Retinal pigment epithelial cell (primary cell): ENCODE data around the gene FBXL5.

ENCODE experiments used
- DNase-seq: peaks from one replicate; pipeline ENCODE4 v3.0.0-alpha.2; 2010; ENCODE audit warnings: low read depth
- H3K4me3 ChIP-seq: 2 replicates; pipeline ENCODE4 v1.5.1; 2011; ENCODE audit warnings: mild to moderate bottlenecking, low read length, control low read depth, moderate library complexity
- TF ChIP-seq, protein P1 (sequence below): conservative IDR thresholded peaks from 2 replicates; pipeline ENCODE4 v1.5.1; 2011; ENCODE audit warnings: low read depth, low read length, control low read depth, inconsistent platforms

Gene FBXL5

DNA sequence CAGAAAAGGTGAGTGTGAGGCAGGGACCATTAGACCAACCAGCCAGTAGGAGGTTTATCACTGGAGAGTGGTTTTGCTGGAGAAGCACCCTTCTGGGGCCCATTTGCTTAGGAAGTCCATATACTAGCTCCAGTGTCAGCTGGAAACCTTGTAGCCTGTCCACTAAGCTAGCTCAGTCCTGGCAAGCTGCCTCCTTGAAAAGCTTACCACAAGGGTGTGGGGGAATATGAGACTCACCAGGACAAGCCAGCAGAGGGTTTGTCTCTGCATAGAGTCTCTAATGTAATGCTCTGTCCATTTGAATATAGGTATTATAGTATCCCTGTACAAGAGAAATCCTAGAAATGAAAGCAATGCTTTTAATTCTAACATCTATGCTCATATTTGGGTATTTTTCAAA is 86.3 kb downstream of the FBXL5 start:
- no peak overlapping the region for H3K4me3 ChIP-seq
- TF ChIP-seq, protein P1, sequence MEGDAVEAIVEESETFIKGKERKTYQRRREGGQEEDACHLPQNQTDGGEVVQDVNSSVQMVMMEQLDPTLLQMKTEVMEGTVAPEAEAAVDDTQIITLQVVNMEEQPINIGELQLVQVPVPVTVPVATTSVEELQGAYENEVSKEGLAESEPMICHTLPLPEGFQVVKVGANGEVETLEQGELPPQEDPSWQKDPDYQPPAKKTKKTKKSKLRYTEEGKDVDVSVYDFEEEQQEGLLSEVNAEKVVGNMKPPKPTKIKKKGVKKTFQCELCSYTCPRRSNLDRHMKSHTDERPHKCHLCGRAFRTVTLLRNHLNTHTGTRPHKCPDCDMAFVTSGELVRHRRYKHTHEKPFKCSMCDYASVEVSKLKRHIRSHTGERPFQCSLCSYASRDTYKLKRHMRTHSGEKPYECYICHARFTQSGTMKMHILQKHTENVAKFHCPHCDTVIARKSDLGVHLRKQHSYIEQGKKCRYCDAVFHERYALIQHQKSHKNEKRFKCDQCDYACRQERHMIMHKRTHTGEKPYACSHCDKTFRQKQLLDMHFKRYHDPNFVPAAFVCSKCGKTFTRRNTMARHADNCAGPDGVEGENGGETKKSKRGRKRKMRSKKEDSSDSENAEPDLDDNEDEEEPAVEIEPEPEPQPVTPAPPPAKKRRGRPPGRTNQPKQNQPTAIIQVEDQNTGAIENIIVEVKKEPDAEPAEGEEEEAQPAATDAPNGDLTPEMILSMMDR: no peak
- DNase-seq: no peak

DNA sequence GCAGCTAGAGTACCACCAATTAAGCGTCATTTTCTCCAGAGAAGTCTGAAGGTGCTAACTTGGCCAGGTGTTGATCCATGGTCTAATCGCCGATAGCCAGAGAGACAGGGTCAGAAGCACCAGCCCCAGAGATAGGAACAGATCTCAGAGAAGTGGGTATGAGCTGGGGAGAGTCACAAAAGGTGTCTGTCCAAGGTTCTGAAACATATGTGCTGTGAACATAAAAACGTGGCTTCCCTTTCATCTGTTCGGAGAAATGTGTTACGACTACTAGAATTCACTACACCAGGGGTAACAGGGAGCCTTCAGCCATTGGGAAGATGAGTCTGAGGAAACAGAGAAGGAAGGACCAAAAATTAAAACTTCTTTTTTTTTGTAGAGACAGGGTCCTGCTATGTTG is 91.3 kb downstream of the FBXL5 start:
- TF ChIP-seq, protein P1: no peak
- no peak overlapping the region for H3K4me3 ChIP-seq
- no peak for DNase-seq

DNA sequence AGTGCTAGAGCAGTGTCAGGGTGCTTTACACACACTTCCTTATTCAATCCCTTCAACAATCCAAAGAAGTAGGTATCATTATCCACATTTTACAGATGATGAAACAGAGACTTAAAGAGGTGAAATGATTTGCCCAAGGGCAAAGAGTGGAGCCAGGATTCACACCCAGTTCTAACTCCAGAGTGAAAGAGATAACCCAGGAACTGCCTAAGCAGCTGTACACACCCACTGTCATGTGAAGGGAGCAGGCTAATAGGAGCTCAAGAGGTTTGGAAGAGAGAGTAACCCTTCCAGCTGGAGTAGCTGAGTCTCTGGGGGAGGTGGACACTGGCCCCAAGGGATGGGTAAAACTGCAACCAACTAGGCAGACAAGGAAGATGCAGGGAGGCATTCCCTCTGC is 92.5 kb downstream of the FBXL5 start:
- no peak for DNase-seq
- TF ChIP-seq, protein P1: no peak
- H3K4me3 ChIP-seq: no peak overlapping the region

DNA sequence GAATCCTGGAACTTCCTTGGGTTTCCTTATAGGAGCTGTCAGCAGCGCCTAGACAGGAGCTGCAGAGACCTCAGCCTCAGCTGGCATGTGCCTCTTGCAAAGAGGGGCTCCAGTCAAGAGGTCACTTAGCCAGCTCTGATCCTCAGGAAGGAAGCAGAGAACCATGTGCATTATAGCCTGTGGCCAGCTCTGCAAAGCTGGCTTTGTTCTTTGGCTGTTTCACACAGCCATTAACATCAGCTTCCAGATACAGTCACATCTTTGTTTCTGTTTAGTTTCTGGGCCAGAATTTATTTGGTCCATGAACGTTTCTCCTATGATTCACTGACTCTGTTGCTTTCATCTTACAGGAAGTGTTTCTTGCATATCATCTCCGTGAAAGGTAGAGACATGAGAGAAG is 93.0 kb downstream of the FBXL5 start:
- TF ChIP-seq, protein P1: no peak
- no peak for DNase-seq
- no peak overlapping the region for H3K4me3 ChIP-seq

DNA sequence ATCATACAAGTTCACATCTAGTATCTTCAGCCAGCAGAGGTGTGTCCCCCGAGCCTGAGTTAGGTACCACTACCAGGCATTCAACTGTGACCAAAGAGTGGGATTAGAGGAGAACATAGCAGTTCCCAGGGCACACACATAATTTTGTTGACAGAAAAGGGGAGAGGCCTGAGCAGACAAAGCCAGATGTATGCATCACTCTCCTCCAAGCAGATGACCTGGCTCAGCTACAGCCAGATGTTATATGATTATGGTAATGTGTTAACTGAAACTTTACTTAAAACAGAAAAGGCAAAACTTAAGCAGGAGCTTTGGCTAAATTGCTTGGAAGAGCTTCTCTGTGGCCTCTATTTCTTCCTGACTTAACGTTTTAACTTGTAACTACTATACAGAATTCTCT is 96.6 kb downstream of the FBXL5 start:
- H3K4me3 ChIP-seq: no peak overlapping the region
- no peak for DNase-seq
- TF ChIP-seq, protein P1: no peak

DNA sequence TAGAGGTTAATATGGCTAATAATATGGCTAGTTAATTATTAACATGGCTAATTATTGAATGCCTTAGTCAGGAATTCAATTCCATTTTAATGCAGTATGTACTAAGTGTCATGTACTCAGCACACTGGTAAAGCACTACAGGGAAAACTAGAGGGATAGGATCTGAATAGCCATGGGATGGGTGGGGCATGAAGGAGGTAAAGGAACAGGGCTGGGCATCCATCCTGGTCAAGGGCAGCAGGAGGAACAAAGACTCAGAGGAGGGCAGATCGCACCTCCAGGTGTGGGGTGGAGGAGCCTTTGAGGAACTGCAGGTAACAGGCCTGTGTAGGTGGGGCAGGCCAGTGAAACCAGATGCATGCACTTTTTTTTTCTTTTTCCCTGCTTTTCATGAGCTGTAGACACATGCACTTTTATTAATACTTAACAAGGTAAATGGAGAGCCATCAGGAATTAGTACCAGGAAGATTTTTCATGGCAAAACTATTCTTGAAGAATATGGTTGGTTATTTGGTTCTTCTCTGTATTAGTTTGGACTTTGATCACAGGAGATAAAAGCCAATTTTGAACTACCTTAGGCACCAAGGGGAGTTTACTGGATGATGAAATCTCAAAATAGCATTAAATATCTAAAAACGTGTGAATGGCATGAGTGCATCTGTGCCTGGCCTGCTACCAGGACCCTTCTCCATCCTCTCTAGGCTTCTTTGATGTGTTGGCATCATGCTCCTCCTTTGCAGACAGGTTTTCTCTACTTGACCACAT is 97.2 kb downstream of the FBXL5 start:
- TF ChIP-seq, protein P1: no peak
- H3K4me3 ChIP-seq: no peak overlapping the region
- no peak for DNase-seq

DNA sequence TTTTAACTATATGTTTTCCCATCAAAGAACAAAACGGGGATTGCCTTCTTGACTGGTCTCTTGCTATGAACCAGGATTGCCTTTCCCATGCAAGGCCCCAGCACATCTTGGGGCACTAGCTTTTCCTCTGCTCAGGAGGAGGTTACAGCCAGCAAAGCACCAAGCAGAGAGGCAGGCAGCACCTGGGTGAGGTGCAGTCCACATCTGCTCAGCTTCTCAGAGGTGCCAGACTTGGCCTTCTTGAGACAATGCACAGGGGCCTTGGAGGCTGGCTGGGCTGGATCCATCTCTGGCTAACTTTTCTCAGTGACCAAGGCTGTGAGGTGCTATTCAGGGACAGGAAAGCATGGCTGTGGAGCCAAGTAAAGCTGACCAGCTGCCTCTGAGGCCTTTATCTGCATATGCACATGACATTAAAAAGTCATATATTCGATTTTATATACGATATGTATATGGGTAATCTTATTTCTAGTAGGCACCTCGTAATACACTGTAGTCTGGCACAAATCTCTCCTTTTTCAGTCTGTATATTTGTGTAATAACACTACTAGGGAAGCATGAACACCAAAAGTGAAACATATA is 98.6 kb downstream of the FBXL5 start:
- TF ChIP-seq, protein P1: no peak
- DNase-seq: no peak
- no peak overlapping the region for H3K4me3 ChIP-seq
